Measurements from ENCODE around the gene PDCD1. TPM values are rescaled to one million over a fixed set of nuclear protein-coding genes. Genes with fewer than 3 reads are reported as not detected.

The PDCD1 gene
- total and polyA plus RNA-seq, 2 of the 8 experiments (the other 6 are each of a cell fraction or from before 2014, with no cell fraction given), result 0.48 to 1.1 TPM

DNA sequence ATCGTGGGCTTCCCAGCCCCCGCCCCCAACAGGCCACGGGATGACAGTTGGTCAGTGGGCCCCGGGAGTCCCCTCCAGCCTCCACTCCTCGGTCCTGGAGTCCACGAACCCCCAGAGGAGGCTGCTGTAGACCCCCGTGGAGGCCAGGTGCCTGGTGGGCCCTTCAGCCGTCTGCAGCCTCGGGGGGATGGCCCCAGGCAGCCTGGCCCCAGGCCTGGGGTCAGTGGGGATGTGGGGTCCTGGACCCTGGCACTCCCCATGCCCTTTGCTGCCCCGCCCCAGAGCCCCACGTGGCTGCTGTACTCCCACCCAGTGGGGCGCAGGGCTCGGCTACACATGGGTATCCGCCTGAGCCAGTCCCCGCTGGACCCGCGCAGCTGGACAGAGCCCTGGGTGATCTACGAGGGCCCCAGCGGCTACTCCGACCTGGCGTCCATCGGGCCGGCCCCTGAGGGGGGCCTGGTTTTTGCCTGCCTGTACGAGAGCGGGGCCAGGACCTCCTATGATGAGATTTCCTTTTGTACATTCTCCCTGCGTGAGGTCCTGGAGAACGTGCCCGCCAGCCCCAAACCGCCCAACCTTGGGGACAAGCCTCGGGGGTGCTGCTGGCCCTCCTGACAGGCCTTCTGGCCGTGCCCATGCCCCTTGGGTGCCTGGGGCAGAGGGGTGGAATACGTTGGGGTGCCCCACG is 42.1 kb downstream of the PDCD1 start:
- CTCF ChIA-PET (ENCODE audit: partially characterized antibody), result interaction anchor here (0.7 to 1.3 kb wide), 2 partner anchors 37 to 82 kb away, joined by 3 read pairs; no protein-coding TSS in a partner anchor
- Histone ChIP-seq H4K8ac (ENCODE audit: extremely low read depth, insufficient read depth, low read length) (peak overlapping the region; percentile 83), H3K4me3 (ENCODE audit: extremely low read depth in 1 of 4, insufficient read depth in 2 of 4, low read depth in 3 of 4, low read length in 4 of 4) (no peak overlapping the region), H2BK12ac (ENCODE audit: low read depth, low read length) (no peak overlapping the region), H3K14ac (ENCODE audit: insufficient read length) (no peak overlapping the region), H3K9me3 (ENCODE audit: insufficient read depth in 2 of 2, low read depth in 1 of 2, low read length in 1 of 2) (no peaks in the 10 kb centered on the region), H3K27ac (ENCODE audit: low read depth, low read length) (no peak overlapping the region), H3K27me3 (replicated peaks in 1 of 4; ENCODE audit: control insufficient read depth in 3 of 4, extremely low read depth in 1 of 4, insufficient read depth in 3 of 4, low read length in 3 of 4) (no peaks in the 10 kb centered on the region), H2BK20ac (ENCODE audit: low read length) (no peak overlapping the region), H3K4ac (replicated peaks; ENCODE audit: insufficient read length, low read depth, low read length) (no peak overlapping the region), H4K91ac (replicated peaks; ENCODE audit: insufficient read length, low read length) (no peak overlapping the region), H2AFZ (ENCODE audit: low read length) (no peak overlapping the region), H2BK15ac (ENCODE audit: low read length) (no peak overlapping the region), H3K56ac (replicated peaks; ENCODE audit: insufficient read length, low read depth, low read length) (no peak overlapping the region), H3K23me2 (ENCODE audit: low read depth, low read length) (no peaks in the 10 kb centered on the region), H3K36me3 (ENCODE audit: control insufficient read depth in 2 of 4, insufficient read depth in 4 of 4, low read length in 3 of 4) (no peaks in the 10 kb centered on the region), H2BK120ac (replicated peaks; ENCODE audit: low read depth, low read length) (no peak overlapping the region), H2BK5ac (ENCODE audit: low read depth, low read length) (no peak overlapping the region; the same call in 1 of the 2 replicates), H4K20me1 (replicated peaks in 1 of 2; ENCODE audit: control insufficient read depth in 1 of 2, insufficient read depth in 2 of 2, low read length in 2 of 2) (no peaks in the 10 kb centered on the region), H3K23ac (ENCODE audit: insufficient read length) (no peak overlapping the region), H3K4me1 (replicated peaks in 1 of 4; ENCODE audit: control insufficient read depth in 3 of 4, insufficient read depth in 4 of 4, low read length in 3 of 4) (peaks cover 0 to 5% (median 0%) of the 10 kb centered on the region in 4 experiments; a peak in 2 of 7 replicates), H3K79me1 (ENCODE audit: low read depth, low read length) (no peaks in the 10 kb centered on the region), H3K4me2 (ENCODE audit: insufficient read depth in 1 of 2, low read depth in 2 of 2, low read length in 2 of 2) (no peak overlapping the region), H2AK5ac (ENCODE audit: low read depth, low read length) (no peak overlapping the region), H3K18ac (ENCODE audit: extremely low read depth, low read length) (no peak overlapping the region), H4K5ac (ENCODE audit: insufficient read length, low read depth, low read length) (no peak overlapping the region), H3K79me2 (ENCODE audit: control insufficient read depth in 1 of 2, insufficient read depth in 2 of 2, low read length in 2 of 2) (no peaks in the 10 kb centered on the region), H3K9ac (replicated peaks in 1 of 4; ENCODE audit: extremely low read depth in 1 of 4, low read depth in 3 of 4, low read length in 3 of 4) (no peak overlapping the region)
- DNase-seq (ENCODE audit: low read depth in 1 of 2, low spot score in 2 of 2) (no peak), FAIRE-seq (no peak)
- TF ChIP-seq POLR2A (IDR thresholded peaks at IDR 0.05; ENCODE audit: control extremely low read depth in 1 of 2, low read depth in 2 of 2, low read length in 2 of 2) (no peak), CTBP2 (IDR thresholded peaks at IDR 0.05; ENCODE audit: borderline replicate concordance, insufficient read depth, insufficient read length, low read length) (no peak), BRCA1 (IDR thresholded peaks at IDR 0.05; ENCODE audit: low read depth, low read length) (no peak), SRF (IDR thresholded peaks at IDR 0.05; ENCODE audit: low read depth, low read length) (no peak), RNF2 (IDR thresholded peaks at IDR 0.05; ENCODE audit: borderline replicate concordance, low read depth, low read length, missing control alignments, poor library complexity, severe bottlenecking) (no peak)
- 92% methylated on average over 31 of the region's 33 CpGs; no CpG with 5 or more reads in 1 of the 2 experiments for WGBS, 2 experiments (ENCODE audit: extremely low coverage in 1 of 2, insufficient coverage in 1 of 2, insufficient read length in 1 of 2, insufficient replicate concordance in 2 of 2, low coverage in 1 of 2, low lambda C conversion rate in 2 of 2, missing lambda C conversion rate in 1 of 2)
- POLR2A ChIA-PET (ENCODE audit: partially characterized antibody), result no interaction called here

Data from H1 (cell line).